Left lung (tissue), 10 donors: ENCODE data around the gene PJVK. TPM values are rescaled to one million over a fixed set of nuclear protein-coding genes. Genes with fewer than 3 reads are reported as not detected.

Source experiments
- ATAC-seq: fragments of 200-7000 bp; cut with Tn5 transposase; one replicate; pipeline ENCODE4 v1.9.1; 2020; ENCODE audit warnings: moderate library complexity
- DNase-seq, 4 donors: peaks; one replicate each; pipeline ENCODE4 v3.0.0-alpha.2; 2013 to 2020
- H3K27ac ChIP-seq, 2 donors: fragments of 200-600 bp; sonication (generic) in 1 of 2; one replicate each; pipeline versions ENCODE4 v1.5.0 to v1.8.0; 2020 to 2021
- H3K27me3 ChIP-seq, 2 donors: fragments of 200-600 bp; sonication (generic) in 1 of 2; one replicate each; pipeline versions ENCODE4 v1.5.0 to v1.8.0; 2020 to 2021
- H3K36me3 ChIP-seq, 2 donors: fragments of 200-600 bp; sonication (generic) in 1 of 2; one replicate each; pipeline versions ENCODE4 v1.5.0 to v1.8.0; 2020 to 2021
- H3K4me1 ChIP-seq, 2 donors: fragments of 200-600 bp; one replicate each; pipeline ENCODE4 v1.8.0; 2021
- H3K4me3 ChIP-seq, 2 donors: fragments of 200-600 bp; sonication (generic) in 1 of 2; one replicate each; pipeline versions ENCODE4 v1.5.0 to v1.8.0; 2020 to 2021; ENCODE audit warnings: mild to moderate bottlenecking in 1 of 2
- H3K9me3 ChIP-seq, 2 donors: fragments of 200-600 bp; sonication (generic) in 1 of 2; one replicate each; pipeline versions ENCODE4 v1.5.0 to v1.8.0; 2020 to 2021
- intact Hi-C, 2 donors: fragments of 100-400 bp; cut with DNase I; formaldehyde crosslinking; loops; one replicate each; pipeline versions ENCODE4 v1.11.2 to v1.14.2; 2022
- polyA plus RNA-seq, 6 donors: library from polyadenylated mRNA; unstranded; fragments of 120-200 nt; gene quantifications; one replicate each; pipeline ENCODE4 v1.2.1, GENCODE V29; 2013; ENCODE audit not compliant: insufficient read length in 6 of 6
- total RNA-seq, 2 donors: library from RNA; stranded (reverse); fragmentation: NEBNext Ultra II Directional; extraction: Animal tissue kit (Norgen Biotek cat#: 25700); gene quantifications; one replicate each; pipeline ENCODE4 v1.2.1, GENCODE V29; 2021
- TF ChIP-seq, protein P1 (sequence below), 2 donors: fragments of 200-600 bp; sonication (generic) in 1 of 2; IDR thresholded peaks; one replicate each; pipeline versions ENCODE4 v1.5.0 to v1.8.0; 2021; ENCODE audit warnings: antibody characterized with exemption in 2 of 2
- donor health status: DM: no; HTN: yes; CAD: no.
- donor health status: DM: no; HTN: no; CAD: no.

Gene PJVK
- total and polyA plus RNA-seq, 8 donors = 2.0 to 13.7 (median 11.3) TPM

DNA sequence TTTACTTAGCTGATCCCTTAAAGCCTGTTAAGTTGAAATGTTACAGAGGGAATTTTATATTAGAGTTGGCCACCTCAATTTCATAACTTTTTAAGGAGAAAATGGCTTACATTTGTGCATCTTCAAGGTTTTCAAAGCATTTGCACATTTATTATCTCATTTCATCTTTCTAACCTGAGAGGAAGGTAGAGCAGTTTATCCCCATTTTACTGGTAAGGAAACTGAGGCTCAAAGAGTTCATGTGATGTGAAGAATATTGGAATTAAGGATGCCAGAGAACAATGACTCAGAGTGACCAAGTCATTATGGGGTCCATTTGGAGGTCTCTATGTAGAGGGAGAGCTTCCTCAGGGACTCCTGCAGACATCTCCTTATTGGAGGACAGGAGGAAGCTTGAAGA is 35.2 kb upstream of the PJVK start:
- H3K4me1 ChIP-seq = peaks cover 10 to 27% of the 10 kb centered on the region in 2 donors
- DNase-seq = no peak
- no peak overlapping the region for H3K4me3 ChIP-seq
- H3K36me3 ChIP-seq = no peaks in the 10 kb centered on the region
- no peak overlapping the region for H3K27ac ChIP-seq
- H3K9me3 ChIP-seq = no peaks in the 10 kb centered on the region
- TF ChIP-seq, protein P1, sequence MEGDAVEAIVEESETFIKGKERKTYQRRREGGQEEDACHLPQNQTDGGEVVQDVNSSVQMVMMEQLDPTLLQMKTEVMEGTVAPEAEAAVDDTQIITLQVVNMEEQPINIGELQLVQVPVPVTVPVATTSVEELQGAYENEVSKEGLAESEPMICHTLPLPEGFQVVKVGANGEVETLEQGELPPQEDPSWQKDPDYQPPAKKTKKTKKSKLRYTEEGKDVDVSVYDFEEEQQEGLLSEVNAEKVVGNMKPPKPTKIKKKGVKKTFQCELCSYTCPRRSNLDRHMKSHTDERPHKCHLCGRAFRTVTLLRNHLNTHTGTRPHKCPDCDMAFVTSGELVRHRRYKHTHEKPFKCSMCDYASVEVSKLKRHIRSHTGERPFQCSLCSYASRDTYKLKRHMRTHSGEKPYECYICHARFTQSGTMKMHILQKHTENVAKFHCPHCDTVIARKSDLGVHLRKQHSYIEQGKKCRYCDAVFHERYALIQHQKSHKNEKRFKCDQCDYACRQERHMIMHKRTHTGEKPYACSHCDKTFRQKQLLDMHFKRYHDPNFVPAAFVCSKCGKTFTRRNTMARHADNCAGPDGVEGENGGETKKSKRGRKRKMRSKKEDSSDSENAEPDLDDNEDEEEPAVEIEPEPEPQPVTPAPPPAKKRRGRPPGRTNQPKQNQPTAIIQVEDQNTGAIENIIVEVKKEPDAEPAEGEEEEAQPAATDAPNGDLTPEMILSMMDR (IDR thresholded peaks at IDR 0.05) = no peak
- no peak for ATAC-seq
- no peaks in the 10 kb centered on the region for H3K27me3 ChIP-seq
- intact Hi-C loops = no loop called here

DNA sequence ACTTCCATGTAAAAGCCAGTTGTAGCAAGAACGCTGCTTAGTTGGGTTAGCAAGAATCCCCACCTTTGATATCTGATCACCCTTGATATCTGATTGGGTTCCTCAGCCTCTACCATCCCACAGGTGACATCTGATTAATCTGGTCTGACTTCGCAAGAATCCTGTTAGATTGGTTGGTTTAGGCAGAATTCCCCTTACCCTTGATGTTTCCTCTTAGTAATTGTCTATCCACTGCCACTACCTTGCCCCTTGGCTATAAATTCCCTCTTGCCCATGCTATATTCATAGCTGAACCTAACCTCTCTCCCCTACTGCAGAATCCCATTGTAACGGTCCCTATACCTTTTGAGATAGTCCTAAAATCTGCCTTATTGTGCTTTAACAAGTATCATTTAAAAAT is 33.3 kb upstream of the PJVK start:
- TF ChIP-seq, protein P1 (IDR thresholded peaks at IDR 0.05) = no peak
- Histone ChIP-seq H3K36me3 (no peaks in the 10 kb centered on the region), H3K27ac (no peak overlapping the region), H3K4me3 (no peak overlapping the region), H3K4me1 (peaks cover 10 to 27% of the 10 kb centered on the region in 2 donors), H3K9me3 (no peaks in the 10 kb centered on the region), H3K27me3 (no peaks in the 10 kb centered on the region)
- ATAC-seq = no peak
- DNase-seq = no peak
- intact Hi-C loops = no loop called here

DNA sequence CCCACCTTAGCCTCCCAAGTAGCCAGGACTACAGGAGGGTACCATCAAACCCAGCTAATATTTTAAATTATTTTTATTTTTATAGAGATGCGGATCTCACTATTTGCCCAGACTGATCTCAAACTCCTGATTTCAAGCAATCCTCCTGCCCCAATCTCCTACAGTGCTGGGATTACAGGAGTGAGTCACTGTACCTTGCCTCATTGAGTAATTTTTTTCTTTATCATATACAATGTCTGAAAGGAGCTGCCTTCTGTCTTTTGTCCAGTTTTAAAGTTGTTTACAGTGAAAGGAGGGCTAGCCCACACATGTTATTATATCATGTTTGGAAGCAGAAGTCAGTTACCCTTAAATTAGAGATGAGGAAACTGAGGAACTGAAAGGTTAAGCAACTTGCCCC is 32.8 kb upstream of the PJVK start:
- intact Hi-C loops = no loop called here
- Histone ChIP-seq H3K36me3 (no peaks in the 10 kb centered on the region), H3K4me3 (no peak overlapping the region), H3K9me3 (no peaks in the 10 kb centered on the region), H3K27me3 (no peaks in the 10 kb centered on the region), H3K27ac (no peak overlapping the region), H3K4me1 (peaks cover 7 to 22% of the 10 kb centered on the region in 2 donors)
- ATAC-seq (no peak), DNase-seq (no peak)
- TF ChIP-seq, protein P1 (IDR thresholded peaks at IDR 0.05) = no peak

DNA sequence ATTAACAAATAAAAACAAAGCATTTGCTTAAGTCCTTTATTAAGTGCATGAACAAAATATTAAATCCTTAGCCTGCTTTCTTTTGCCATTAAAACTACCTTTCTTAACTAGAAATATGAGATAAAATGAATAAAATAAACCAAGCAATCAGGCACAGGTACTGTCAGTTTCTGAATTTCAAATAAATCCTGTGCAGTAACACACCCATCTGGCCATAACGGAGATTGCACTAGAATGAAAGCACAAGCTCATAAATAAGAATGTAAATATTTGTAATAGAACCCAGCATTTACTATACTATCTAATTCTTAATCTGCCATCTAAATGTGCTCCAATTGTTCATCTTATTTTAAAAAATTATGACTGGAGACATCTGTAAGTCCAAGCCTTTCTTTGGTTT is 32.1 kb upstream of the PJVK start:
- Histone ChIP-seq H3K4me1 (peaks cover 7 to 20% of the 10 kb centered on the region in 2 donors), H3K27ac (no peak overlapping the region), H3K27me3 (no peaks in the 10 kb centered on the region), H3K36me3 (no peaks in the 10 kb centered on the region), H3K9me3 (no peaks in the 10 kb centered on the region), H3K4me3 (no peak overlapping the region)
- ATAC-seq (no peak), DNase-seq (peak in 1 of 4 donors; percentile 20)
- TF ChIP-seq, protein P1 (IDR thresholded peaks at IDR 0.05) = peak in 1 of 2 donors; percentile 8
- intact Hi-C loops = no loop called here

DNA sequence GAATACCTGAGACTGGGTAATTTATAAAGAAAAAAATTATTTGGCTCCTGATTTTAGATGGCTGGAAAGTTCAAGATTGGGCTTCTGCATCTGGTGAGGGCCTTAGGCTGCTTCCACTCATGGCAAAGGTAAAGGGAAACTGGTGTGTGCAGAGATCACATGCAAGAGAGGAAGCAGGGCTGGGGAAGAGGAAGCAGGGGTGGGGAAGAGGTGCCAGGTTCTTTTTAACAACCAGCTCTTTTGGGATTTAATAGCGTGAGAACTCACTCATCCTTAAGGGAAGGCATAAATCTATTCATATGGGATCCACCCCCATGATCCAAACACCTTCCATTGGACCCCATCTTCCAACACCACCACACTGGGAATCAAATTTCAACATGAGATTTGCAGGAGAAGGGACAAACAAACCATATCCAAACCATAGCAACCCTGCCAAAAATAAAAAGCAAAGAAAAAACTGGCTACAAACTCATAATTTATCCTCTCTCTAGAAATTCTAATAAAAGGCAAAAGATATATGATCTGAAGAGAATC is 30.6 kb upstream of the PJVK start:
- Histone ChIP-seq H3K27ac (no peak overlapping the region), H3K27me3 (no peaks in the 10 kb centered on the region), H3K9me3 (peaks cover 0 to 4% of the 10 kb centered on the region in 2 donors), H3K36me3 (no peaks in the 10 kb centered on the region), H3K4me3 (no peak overlapping the region), H3K4me1 (peaks cover 0 to 8% of the 10 kb centered on the region in 2 donors)
- ATAC-seq (no peak), DNase-seq (no peak)
- intact Hi-C loops = no loop called here
- TF ChIP-seq, protein P1 (IDR thresholded peaks at IDR 0.05) = no peak
